Lower leg skin (tissue), 3 donors: ENCODE data around the gene BICRAL.

ENCODE experiments used
- CTCF ChIP-seq, 3 donors: fragments of 450-650 bp; IDR thresholded peaks; one replicate each; pipeline ENCODE4 v1.5.1; 2016; ENCODE audit warnings: antibody characterized with exemption in 3 of 3, mild to moderate bottlenecking in 3 of 3, moderate library complexity in 2 of 3
- POLR2A ChIP-seq, 2 donors: fragments of 450-650 bp; IDR thresholded peaks; one replicate each; pipeline ENCODE4 v1.6.1; 2016 to 2017; ENCODE audit warnings: antibody characterized with exemption in 2 of 2, mild to moderate bottlenecking in 1 of 2, moderate library complexity in 1 of 2

DNA sequence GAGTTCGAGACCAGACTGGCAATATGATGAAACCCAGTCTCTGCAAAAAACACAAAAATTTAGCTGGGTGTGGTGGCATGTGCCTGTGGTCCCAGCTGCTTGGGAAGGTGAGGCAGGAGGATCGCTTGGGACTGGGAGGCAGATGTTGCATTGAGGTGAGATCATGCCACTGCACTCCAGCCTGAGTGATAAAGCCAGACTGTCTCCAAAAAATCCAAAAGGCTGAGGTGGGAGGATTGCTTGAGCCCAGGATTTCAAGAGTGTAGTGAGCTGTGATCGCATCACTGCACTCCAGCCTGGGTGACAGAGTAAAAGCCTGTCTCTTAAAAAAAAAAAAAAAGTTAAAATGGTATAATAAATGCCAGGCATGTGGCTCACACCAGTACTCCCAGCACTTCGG, 132.7 kb downstream of the BICRAL start:
- TF ChIP-seq CTCF (IDR thresholded peaks at IDR 0.05) (no peak), POLR2A (IDR thresholded peaks at IDR 0.05) (no peak)
